GM12873 (cell line): Measurements from ENCODE around the gene CGB1.

Experiments
- CTCF ChIP-seq: IDR thresholded peaks from 2 replicates; pipeline ENCODE4 v1.5.1; 2012; ENCODE audit warnings: low read depth, mild to moderate bottlenecking, moderate library complexity, low read length, control low read depth; ENCODE audit not compliant: insufficient read depth; ENCODE audit errors: missing control alignments

CGB1 gene

GRCh38 chr19:49020931-49021895, 15.5 kb downstream of the CGB1 start:
- no peak for TF ChIP-seq CTCF

- no peak for TF ChIP-seq CTCF
These were observed 16.4 kb downstream of the CGB1 start for GRCh38 chr19:49020342-49020741.

DNA sequence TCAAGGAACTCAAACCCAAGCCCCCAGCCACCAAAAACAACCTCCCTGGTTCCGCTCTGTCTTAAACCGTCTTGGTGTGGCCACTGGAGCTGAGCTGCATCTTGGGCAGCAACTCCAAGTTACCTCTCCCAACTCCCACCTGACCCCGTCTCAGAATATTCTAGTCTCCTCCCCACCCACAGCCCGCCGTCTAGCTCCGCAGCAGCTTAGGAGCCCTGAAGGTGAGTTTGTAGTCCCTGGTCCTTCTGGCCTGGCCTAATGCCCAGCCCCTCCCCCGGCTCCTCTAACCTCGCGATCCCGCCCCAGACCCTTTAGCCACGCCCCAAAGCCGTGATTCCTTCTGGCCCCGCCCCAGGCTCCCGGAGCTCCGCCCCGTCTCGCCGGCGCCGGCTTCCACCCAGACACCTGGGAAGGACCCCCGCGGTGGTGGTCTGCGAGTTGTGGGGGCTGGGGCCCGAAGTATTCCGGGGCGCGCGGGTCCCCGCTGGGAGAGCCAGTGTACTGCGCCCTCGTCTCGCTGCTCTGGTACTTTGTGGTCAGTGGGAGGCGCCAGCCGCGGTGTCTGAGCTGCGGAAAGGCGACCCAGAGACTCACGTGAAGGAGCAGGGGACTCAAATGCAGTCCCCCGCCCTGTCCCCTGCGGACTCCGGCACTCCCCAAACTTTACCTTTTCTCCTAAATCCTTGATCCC, 17.3 kb downstream of the CGB1 start:
- TF ChIP-seq CTCF = peak; percentile 12

DNA sequence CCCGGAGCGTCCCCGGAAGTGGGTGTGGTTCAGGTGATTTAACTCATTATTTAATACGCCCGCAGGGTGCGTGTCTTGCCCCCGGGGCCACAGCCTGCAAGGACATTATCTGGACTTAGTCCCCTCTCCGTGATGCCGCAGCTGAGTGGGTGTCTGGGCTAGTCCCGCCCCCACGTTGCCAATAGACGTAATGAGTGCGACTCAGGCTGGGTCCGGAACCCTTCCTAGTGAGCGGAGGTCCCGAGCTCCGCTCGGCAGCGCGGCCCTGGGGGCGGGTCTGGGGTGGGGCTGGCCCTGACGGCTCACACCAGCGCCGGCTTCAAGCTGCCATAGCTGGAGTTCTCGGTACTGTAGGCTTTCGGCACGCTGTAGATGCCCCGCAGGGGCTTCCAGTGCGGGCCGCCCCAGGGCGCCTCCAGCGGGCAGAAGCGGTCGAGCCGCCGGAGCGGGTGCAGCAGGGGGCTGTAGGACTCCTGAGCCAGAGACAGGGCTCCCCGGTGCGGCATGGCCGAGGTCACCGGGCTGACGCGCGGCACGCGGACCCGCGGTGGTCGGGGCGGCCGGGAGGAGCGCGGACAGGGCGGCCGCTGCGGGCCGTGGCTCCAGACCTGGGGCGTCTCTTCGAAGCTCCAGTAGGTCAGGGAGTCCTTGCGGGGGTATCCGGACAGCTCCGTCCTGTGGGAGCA, 18.9 kb downstream of the CGB1 start:
- TF ChIP-seq CTCF = peak; percentile 73

GRCh38 chr19:49017041-49017665, 19.5 kb downstream of the CGB1 start, which contains the start of gene LHB:
Gene LHB, minus strand, starts transcription at chr19:49017091. Its CDS starts 10 bp downstream, at chr19:49017081.
- no peak for TF ChIP-seq CTCF

- no peak for TF ChIP-seq CTCF
These were observed 20.4 kb downstream of the CGB1 start for GRCh38 chr19:49016067-49016839.
